Esophagus squamous epithelium (tissue), 4 donors: Measurements from ENCODE around the gene PLA2G15.

Experiments
- POLR2A ChIP-seq, 4 donors: fragments of 450-650 bp; IDR thresholded peaks; one replicate each; pipeline ENCODE4 v1.6.1; 2017; ENCODE audit warnings: antibody characterized with exemption in 4 of 4, mild to moderate bottlenecking in 4 of 4, moderate library complexity in 3 of 4
- TF ChIP-seq, protein P1 (sequence below), 6 experiments: fragments of 450-650 bp in 4 of 6; fragments of 200-600 bp in 2 of 6; sonication (generic) in 2 of 6; IDR thresholded peaks; one replicate each; pipeline ENCODE4 v1.5.1; 2016 to 2019; ENCODE audit warnings: antibody characterized with exemption in 6 of 6, mild to moderate bottlenecking in 4 of 6, moderate library complexity in 4 of 6

DNA sequence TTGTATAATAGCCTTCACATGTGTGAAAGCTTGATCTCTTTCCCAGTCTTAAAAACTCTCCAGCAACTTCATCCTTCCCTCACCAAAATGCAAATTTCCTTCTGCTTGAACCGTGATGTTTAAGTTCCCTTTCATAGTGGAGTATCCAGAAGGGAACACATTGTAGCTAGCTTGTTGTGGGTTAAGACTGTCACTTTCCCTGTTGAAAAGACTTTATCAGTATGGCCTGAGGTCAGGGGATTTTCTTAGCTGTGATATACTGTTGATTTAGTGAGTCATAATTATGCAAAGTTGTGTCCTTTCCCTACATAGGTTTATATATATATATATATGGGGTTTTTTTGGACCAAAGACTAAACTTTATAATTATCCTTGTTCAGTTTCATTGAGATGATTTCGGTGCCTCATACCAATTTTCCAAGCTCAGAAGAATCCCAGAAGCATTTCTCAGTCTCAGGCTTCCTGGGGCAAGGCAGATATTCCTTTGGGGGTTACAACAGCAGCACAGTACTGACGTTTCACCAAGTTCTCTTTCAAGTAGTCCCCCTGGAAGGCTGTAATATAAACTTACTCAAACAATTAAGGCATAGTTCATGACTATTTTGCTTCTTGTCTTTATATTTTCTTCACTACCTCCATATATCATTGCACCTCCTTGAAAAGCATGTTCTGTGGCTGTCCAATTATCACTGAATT is 44.9 kb upstream of the PLA2G15 start:
- TF ChIP-seq, protein P1, sequence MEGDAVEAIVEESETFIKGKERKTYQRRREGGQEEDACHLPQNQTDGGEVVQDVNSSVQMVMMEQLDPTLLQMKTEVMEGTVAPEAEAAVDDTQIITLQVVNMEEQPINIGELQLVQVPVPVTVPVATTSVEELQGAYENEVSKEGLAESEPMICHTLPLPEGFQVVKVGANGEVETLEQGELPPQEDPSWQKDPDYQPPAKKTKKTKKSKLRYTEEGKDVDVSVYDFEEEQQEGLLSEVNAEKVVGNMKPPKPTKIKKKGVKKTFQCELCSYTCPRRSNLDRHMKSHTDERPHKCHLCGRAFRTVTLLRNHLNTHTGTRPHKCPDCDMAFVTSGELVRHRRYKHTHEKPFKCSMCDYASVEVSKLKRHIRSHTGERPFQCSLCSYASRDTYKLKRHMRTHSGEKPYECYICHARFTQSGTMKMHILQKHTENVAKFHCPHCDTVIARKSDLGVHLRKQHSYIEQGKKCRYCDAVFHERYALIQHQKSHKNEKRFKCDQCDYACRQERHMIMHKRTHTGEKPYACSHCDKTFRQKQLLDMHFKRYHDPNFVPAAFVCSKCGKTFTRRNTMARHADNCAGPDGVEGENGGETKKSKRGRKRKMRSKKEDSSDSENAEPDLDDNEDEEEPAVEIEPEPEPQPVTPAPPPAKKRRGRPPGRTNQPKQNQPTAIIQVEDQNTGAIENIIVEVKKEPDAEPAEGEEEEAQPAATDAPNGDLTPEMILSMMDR (IDR thresholded peaks at IDR 0.05), result no peak
- no peak for TF ChIP-seq POLR2A (IDR thresholded peaks at IDR 0.05)
